Measurements from ENCODE around the gene SPATC1L. TPM values are rescaled to one million over a fixed set of nuclear protein-coding genes. Genes with fewer than 3 reads are reported as not detected.

The SPATC1L gene
- total RNA-seq, 1 experiment from 2014 or later, result 36.0 TPM

- Histone ChIP-seq H2BK15ac (ENCODE audit: low read depth, low read length) (no peak overlapping the region), H4K5ac (ENCODE audit: insufficient read length, low read depth, low read length) (no peak overlapping the region), H3K23ac (ENCODE audit: insufficient read length, low read depth, low read length) (no peak overlapping the region), H4K20me1 (ENCODE audit: control insufficient read depth, insufficient read depth, insufficient read length) (no peaks in the 10 kb centered on the region), H3K56ac (ENCODE audit: insufficient read length, low read depth, low read length) (no peak overlapping the region), H2BK20ac (ENCODE audit: low read depth, low read length, poor library complexity, severe bottlenecking) (no peak overlapping the region), H3K79me2 (ENCODE audit: insufficient read depth, low read length) (no peaks in the 10 kb centered on the region), H2AK5ac (ENCODE audit: insufficient read length, low read length) (no peak overlapping the region), H3K14ac (ENCODE audit: insufficient read depth, low read length) (no peak overlapping the region), H3K79me1 (ENCODE audit: insufficient read depth, low read depth, low read length, poor library complexity, severe bottlenecking) (no peaks in the 10 kb centered on the region), H4K8ac (replicated peaks; ENCODE audit: insufficient read length, low read depth, low read length) (no peak overlapping the region), H2BK120ac (ENCODE audit: low read depth, low read length, poor library complexity, severe bottlenecking) (no peak overlapping the region), H3K4ac (ENCODE audit: low read depth, low read length) (no peak overlapping the region), H3T11ph (ENCODE audit: low read length) (no peak overlapping the region), H2BK12ac (ENCODE audit: insufficient read length, low read depth, low read length) (no peak overlapping the region), H3K27me3 (ENCODE audit: insufficient read depth, low read length) (no peaks in the 10 kb centered on the region), H2AFZ (ENCODE audit: low read length) (no peak overlapping the region), H3K9ac (ENCODE audit: extremely low read depth, insufficient read length, low read length) (no peak overlapping the region), H3K4me2 (ENCODE audit: insufficient read depth, insufficient read length, low read length) (no peak overlapping the region), H3K27ac (ENCODE audit: insufficient read length, low read depth, low read length) (no peak overlapping the region), H3K23me2 (ENCODE audit: insufficient read length, low read depth, low read length, poor library complexity, severe bottlenecking) (no peaks in the 10 kb centered on the region), H2BK5ac (ENCODE audit: insufficient read length, low read length) (no peak overlapping the region), H3K18ac (ENCODE audit: insufficient read length, low read depth, low read length) (no peak overlapping the region), H4K91ac (ENCODE audit: insufficient read length, low read depth, low read length) (no peak overlapping the region), H3K4me1 (ENCODE audit: insufficient read depth, low read length) (no peaks in the 10 kb centered on the region), H3K9me3 (ENCODE audit: control insufficient read depth, low read depth, low read length) (no peaks in the 10 kb centered on the region)
- Mint-ChIP-seq H3K4me1 (no peaks in the 10 kb centered on the region), H3K27me3 (ENCODE audit: low read depth) (no peaks in the 10 kb centered on the region), H3K27ac (peak overlapping the region in 1 of 3 experiments; percentile 23; a peak in 1 of 7 replicates), H3K4me3 (no peak overlapping the region), H3K9me3 (peaks cover 0 to 8% of the 10 kb centered on the region in 2 experiments; a peak in 2 of 5 replicates), H3K36me3 (ENCODE audit: insufficient read depth in 1 of 3, low read depth in 3 of 3) (peaks cover 17 to 53% (median 17%) of the 10 kb centered on the region in 3 experiments)
- no CpG with 5 or more reads among the region's 12 CpGs for WGBS (ENCODE audit: extremely low coverage, insufficient read length, low lambda C conversion rate)
- DNase-seq, result peak; percentile 20
- no peak for TF ChIP-seq CTCF (conservative IDR thresholded peaks at IDR 0.05)
Measured at GRCh38 chr21:46119144-46119636, 65.1 kb downstream of the SPATC1L start.

Measured in H9 (cell line).